ENCODE results near the gene TIPIN. TPM values are rescaled to one million over a fixed set of nuclear protein-coding genes. Genes with fewer than 3 reads are reported as not detected.
"Not testable (repeated sequence)": the region's sequence is repeated elsewhere in the genome, so short reads cannot be mapped to it uniquely, and the experiment has no call there.

The TIPIN gene
- total RNA-seq, 1 experiment from 2014 or later: 16.1 TPM

DNA sequence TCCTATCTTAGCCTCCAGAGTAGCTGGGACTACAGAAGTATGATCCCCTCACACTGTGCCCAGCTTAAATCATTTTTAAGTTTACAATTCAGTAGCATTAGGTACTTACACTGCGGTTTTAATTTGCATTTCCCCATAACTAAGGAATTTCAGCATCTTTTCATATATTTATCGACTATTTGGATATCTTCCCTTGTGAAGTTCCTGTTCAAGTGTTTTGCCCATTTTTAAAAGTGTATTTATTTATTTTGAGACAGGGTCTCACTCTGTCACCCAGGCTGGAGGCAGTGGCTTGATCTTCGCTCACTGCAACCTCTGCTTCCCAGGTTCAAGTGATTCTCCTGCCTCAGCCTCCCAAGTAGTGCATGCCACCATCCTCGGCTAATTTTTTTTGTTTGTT lies 17.7 kb upstream of the TIPIN start:
- no TSS peak for BruUV-seq (replicated peaks)
- TF ChIP-seq, protein P1, sequence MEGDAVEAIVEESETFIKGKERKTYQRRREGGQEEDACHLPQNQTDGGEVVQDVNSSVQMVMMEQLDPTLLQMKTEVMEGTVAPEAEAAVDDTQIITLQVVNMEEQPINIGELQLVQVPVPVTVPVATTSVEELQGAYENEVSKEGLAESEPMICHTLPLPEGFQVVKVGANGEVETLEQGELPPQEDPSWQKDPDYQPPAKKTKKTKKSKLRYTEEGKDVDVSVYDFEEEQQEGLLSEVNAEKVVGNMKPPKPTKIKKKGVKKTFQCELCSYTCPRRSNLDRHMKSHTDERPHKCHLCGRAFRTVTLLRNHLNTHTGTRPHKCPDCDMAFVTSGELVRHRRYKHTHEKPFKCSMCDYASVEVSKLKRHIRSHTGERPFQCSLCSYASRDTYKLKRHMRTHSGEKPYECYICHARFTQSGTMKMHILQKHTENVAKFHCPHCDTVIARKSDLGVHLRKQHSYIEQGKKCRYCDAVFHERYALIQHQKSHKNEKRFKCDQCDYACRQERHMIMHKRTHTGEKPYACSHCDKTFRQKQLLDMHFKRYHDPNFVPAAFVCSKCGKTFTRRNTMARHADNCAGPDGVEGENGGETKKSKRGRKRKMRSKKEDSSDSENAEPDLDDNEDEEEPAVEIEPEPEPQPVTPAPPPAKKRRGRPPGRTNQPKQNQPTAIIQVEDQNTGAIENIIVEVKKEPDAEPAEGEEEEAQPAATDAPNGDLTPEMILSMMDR (IDR thresholded peaks at IDR 0.05; ENCODE audit: unreplicated experiment): no peak
- peaks cover 7% of the 10 kb centered on the region for H3K4me1 Mint-ChIP-seq (ENCODE audit: insufficient read depth, unreplicated experiment)
- no peaks in the 10 kb centered on the region for H3K36me3 Mint-ChIP-seq (ENCODE audit: insufficient read depth, unreplicated experiment)
- DNase-seq (ENCODE audit: unreplicated experiment): no peak
- intact Hi-C loops (cut with micrococcal nuclease): no loop called here
- H3K9me3 Mint-ChIP-seq (ENCODE audit: unreplicated experiment): no peaks in the 10 kb centered on the region
- POLR2A ChIA-PET: interaction anchor here (1.6 to 2.0 kb wide), 2 partner anchors 13 to 14 kb away, joined by 5 to 6 read pairs; no protein-coding TSS in a partner anchor
- no peak overlapping the region for H3K27ac Mint-ChIP-seq (ENCODE audit: low read depth, unreplicated experiment)
- H3K27me3 Mint-ChIP-seq (ENCODE audit: insufficient read depth, unreplicated experiment): no peaks in the 10 kb centered on the region
- H3K4me3 Mint-ChIP-seq (ENCODE audit: unreplicated experiment): no peak overlapping the region
- CTCF ChIA-PET: no interaction called here

DNA sequence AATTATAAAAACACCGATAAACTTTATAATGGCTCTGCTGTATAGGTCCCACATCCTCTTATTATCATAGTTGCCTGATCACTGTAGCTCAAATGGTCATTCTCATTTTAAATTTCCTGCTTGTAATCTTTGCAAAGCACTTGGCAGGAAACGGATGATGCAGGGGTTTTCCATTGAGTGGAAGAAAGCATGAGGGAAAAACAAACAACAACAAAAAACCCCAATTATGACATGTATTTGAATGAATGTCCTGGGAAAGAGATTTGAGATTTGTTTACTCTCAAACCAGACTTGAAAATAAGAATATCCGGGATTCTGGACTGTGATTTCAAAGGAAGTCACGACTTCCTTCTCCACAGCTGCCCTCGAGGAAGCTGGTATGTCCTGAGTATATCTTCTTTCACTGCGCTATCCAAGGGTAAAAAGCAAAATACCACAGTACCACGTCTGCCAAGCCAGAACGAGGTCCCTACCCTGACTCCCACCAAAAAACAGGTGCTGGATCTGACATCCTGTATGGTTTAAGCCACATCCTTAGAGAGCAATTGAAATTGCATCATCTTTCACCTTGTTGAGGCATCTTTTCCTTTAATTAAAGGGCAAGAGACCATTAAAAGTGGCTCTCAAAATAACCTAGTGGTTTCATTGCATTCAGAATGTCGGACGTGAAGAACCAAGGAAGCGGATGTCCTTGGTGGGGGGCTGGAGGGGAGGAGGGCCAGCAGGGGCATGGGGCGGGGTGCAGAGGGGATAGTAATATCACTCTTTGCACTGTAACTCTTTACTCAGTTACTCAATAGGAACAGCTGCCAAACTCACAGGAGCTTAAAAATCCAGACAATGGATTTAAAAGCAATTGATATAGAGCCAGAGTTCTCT lies 13.5 kb upstream of the TIPIN start:
- H3K27me3 Mint-ChIP-seq (ENCODE audit: insufficient read depth, unreplicated experiment): no peaks in the 10 kb centered on the region
- H3K36me3 Mint-ChIP-seq (ENCODE audit: insufficient read depth, unreplicated experiment): no peaks in the 10 kb centered on the region
- BruUV-seq (replicated peaks): TSS peak; percentile 95
- ChIA-PET CTCF (interaction anchor here (0.6 to 1.5 kb wide), 3 partner anchors 25 to 482 kb away, joined by 3 to 5 read pairs (median 4); no protein-coding TSS in a partner anchor), POLR2A (interaction anchor here (0.6 to 2.9 kb wide), 3 partner anchors 12 to 410 kb away, joined by 3 to 13 read pairs (median 3); partner anchors contain the start of gene MAP2K1)
- no peak overlapping the region for H3K27ac Mint-ChIP-seq (ENCODE audit: low read depth, unreplicated experiment)
- peak overlapping the region; percentile 48 for H3K4me3 Mint-ChIP-seq (ENCODE audit: unreplicated experiment)
- peaks cover 7% of the 10 kb centered on the region for H3K4me1 Mint-ChIP-seq (ENCODE audit: insufficient read depth, unreplicated experiment)
- H3K9me3 Mint-ChIP-seq (ENCODE audit: unreplicated experiment): no peaks in the 10 kb centered on the region
- intact Hi-C loops (cut with micrococcal nuclease): no loop called here
- TF ChIP-seq, protein P1 (IDR thresholded peaks at IDR 0.05; ENCODE audit: unreplicated experiment): no peak
- peak; percentile 54 for DNase-seq (ENCODE audit: unreplicated experiment)

DNA sequence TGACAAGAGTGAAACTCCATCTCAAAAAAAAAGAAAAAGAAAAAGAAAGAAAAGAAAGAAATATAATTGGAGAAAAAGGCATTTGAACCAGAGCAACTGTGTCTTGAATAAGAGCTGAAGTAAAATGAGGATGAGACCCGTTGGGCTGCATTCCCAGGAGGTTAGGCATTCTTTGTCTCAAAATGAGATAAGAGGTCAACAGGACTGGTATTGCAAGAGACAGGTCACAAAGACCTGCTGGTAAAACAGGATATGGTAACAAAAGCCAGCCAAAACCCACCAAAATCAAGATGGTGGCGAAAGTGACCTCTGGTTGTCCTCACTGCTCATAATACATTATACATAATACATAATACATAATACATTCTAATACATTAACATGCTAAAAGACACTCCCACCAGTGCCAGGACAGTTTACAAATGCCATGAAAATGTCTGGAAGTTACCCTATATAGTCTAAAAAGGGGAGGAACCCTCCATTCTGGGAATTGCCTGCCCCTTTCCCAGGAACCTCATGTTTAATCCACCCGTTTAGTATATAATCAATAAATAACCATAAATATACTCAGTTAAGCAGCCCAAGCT lies 8.6 kb upstream of the TIPIN start:
- Mint-ChIP-seq H3K9me3 (ENCODE audit: unreplicated experiment) (no peaks in the 10 kb centered on the region), H3K4me3 (ENCODE audit: unreplicated experiment) (no peak overlapping the region), H3K36me3 (ENCODE audit: insufficient read depth, unreplicated experiment) (no peaks in the 10 kb centered on the region), H3K4me1 (ENCODE audit: insufficient read depth, unreplicated experiment) (peaks cover 3% of the 10 kb centered on the region), H3K27me3 (ENCODE audit: insufficient read depth, unreplicated experiment) (no peaks in the 10 kb centered on the region), H3K27ac (ENCODE audit: low read depth, unreplicated experiment) (no peak overlapping the region)
- ChIA-PET POLR2A (no interaction called here), CTCF (interaction anchor here (0.6 kb wide), 1 partner anchor 99 kb away, joined by 3 read pairs; no protein-coding TSS in a partner anchor)
- BruUV-seq (replicated peaks): no TSS peak
- intact Hi-C loops (cut with micrococcal nuclease): no loop called here
- DNase-seq (ENCODE audit: unreplicated experiment): no peak
- TF ChIP-seq, protein P1 (IDR thresholded peaks at IDR 0.05; ENCODE audit: unreplicated experiment): no peak

DNA sequence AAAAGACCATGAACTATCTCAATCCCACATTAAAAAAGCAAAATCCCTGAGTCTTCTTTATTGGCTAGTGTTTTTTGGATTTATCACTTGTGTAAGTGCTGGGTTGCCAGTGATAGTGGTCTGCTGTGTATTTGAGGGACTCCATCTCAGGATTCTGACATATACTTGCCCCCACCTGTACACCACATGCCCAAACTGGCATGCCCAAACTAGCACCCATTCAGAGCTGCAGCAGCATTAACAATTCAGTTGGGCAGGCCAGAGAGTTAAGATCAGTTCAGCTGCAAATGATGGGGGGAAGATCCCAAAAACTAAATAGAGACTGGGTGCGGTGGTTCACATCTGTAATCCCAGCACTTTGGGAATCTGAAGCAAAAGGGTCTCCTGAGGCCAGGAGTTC lies 6.3 kb upstream of the TIPIN start:
- Mint-ChIP-seq H3K27ac (ENCODE audit: low read depth, unreplicated experiment) (no peak overlapping the region), H3K36me3 (ENCODE audit: insufficient read depth, unreplicated experiment) (no peaks in the 10 kb centered on the region), H3K27me3 (ENCODE audit: insufficient read depth, unreplicated experiment) (no peaks in the 10 kb centered on the region), H3K9me3 (ENCODE audit: unreplicated experiment) (no peaks in the 10 kb centered on the region), H3K4me3 (ENCODE audit: unreplicated experiment) (no peak overlapping the region), H3K4me1 (ENCODE audit: insufficient read depth, unreplicated experiment) (peaks cover 5% of the 10 kb centered on the region)
- POLR2A ChIA-PET: interaction anchor here (1.0 kb wide), 1 partner anchor 135 kb away, joined by 3 read pairs; the partner anchor contains the start of gene SNAPC5
- DNase-seq (ENCODE audit: unreplicated experiment): no peak
- CTCF ChIA-PET: interaction anchor here (0.6 kb wide), 1 partner anchor 106 kb away, joined by 4 read pairs; no protein-coding TSS in a partner anchor
- TF ChIP-seq, protein P1 (IDR thresholded peaks at IDR 0.05; ENCODE audit: unreplicated experiment): no peak
- BruUV-seq (replicated peaks): no TSS peak
- intact Hi-C loops (cut with micrococcal nuclease): no loop called here

DNA sequence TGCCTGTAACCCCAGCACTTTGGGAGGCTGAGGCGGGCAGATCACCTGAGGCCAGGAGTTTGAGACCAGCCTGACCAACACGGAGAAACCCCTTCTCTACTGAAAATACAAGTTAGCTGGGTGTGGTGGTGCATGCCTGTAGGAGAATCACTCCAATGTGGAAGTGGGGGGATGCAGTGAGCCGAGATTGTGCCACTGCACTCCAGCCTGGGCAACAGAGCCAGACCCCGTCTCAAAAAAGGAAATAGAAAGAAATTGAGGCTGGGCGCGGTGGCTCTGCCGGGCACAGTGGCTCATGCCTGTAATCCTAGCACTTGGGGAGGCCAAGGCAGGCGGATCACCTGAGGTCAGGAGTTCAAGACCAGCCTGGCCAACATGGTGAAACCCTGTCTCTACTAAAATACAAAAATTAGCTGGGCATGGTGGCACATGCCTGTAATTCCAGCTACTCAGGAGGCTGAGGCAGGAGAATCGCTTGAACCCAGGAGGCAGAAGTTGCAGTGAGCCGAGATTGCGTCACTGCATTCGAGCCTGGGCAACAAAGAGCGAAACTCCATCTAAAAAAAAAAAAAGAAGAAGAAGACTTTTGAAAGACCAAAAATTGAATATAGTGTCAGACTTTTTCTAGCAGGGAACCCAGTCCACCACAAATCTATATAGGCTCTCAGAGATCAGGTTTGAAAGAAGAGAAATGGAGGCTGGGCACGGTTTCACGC lies 5.4 kb upstream of the TIPIN start:
- H3K27me3 Mint-ChIP-seq (ENCODE audit: insufficient read depth, unreplicated experiment); BruUV-seq (replicated peaks); H3K4me1 Mint-ChIP-seq (ENCODE audit: insufficient read depth, unreplicated experiment); H3K36me3 Mint-ChIP-seq (ENCODE audit: insufficient read depth, unreplicated experiment); CTCF ChIA-PET; intact Hi-C loops (cut with micrococcal nuclease); H3K27ac Mint-ChIP-seq (ENCODE audit: low read depth, unreplicated experiment); H3K4me3 Mint-ChIP-seq (ENCODE audit: unreplicated experiment); H3K9me3 Mint-ChIP-seq (ENCODE audit: unreplicated experiment); DNase-seq (ENCODE audit: unreplicated experiment): not testable (repeated sequence)
- POLR2A ChIA-PET: interaction anchor here (1.0 kb wide), 1 partner anchor 136 kb away, joined by 3 read pairs; the partner anchor contains the start of gene SNAPC5

Data from MCF 10A (cell line).